GM11168 (cell line): ENCODE data around the gene PLPP6.

Experiments used
- in situ Hi-C: fragments of 300-500 bp; cut with MboI; formaldehyde crosslinking; loops from one replicate; pipeline ENCODE4 v1.12.0; 2022; ENCODE audit warnings: low sequenced_read_pairs; ENCODE audit not compliant: unreplicated experiment

Gene PLPP6

DNA sequence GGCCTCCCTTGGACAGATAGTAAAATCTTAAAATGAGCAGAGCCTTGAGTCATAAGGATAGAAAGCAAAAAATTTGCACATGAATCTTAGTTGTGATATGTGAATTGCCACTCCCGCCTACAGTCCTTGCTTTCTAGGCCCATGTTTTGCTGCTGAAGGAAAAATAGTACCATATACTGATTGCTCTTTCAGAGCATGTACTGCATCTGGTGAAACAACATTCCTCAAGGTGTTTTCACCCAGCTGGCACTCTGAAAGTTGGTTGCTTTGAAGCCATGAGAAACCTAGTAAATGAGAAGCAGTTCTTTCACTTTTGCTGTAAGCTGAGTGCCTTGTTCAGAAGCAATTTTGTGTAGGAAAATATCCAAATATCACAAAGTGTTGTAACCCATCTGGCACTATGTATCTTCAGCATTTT is 27.6 kb downstream of the PLPP6 start:
- in situ Hi-C loops: no loop called here

DNA sequence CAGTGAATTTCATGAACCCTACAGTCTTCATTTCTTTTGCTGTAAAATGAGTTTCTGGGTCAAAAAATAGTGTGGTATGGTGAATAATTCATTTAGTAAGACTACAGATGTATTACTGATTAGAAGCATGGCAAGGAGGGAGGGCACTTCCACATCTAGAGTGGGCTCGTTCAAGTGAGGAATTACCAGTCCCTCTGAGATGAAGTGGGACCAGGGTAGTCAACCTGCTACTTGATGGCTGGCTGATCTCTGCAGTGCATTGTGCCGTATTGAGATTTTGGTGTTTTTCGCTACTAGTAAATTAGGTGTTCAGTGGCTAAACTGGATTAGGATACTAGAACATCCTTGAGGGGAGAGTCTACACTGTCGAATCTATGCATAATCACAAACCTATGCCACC is 28.1 kb downstream of the PLPP6 start:
- in situ Hi-C loops: no loop called here

DNA sequence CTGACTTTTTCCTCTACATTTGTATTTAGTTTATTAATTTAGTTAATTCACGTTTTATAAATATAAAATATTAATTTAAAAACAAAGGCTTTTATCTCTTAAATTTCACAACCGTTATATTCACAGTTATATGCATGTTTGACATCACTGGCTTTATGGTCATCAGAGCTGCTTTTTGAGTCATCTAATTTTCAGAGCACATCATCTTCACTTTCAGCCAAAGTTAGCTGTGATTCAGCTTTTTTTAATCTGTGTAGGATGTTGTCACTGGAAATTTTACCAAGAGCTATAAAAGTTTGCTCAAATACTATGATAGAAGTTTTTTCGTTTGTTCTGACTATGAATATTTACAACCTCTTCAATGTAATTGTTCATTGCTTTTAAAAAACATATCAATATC is 29.7 kb downstream of the PLPP6 start:
- in situ Hi-C loops: no loop called here

DNA sequence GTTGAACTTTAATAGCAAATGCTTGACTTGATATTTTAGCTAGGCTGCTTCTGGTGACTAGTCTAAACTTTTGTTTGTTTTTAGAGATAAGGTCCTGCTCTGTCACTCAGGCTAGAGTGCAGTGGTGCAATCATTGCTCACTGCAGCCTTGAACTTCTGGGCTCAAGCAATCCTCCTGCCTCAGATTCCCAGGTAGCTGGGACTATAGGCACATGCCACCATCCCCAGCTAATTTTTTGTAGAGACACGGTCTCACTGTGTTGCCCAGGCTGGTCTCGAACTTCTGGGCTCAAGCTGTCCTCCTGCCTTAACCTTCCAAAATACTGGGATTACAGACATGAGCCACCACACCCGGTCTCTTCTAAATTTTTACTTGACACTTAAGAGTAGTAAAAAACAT is 38.0 kb downstream of the PLPP6 start:
- in situ Hi-C loops: no loop called here

DNA sequence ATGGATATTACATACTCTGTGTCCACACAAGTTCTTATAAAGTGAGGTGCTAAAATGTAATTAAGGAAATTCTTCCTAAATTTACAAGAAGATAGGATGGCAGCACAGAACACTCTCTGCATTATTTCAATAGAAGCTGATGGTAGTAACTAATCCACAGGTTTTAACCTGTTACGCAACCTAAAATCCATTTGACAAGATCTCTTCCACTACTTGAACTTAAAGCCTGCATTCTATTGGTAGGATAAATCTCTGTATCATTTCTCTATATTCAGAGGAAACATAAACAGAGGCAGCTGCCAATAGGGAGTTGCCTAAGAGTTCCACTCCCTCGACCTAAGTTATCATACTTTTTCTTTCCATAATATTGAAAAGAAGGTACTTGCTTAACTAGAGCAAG is 38.8 kb downstream of the PLPP6 start:
- in situ Hi-C loops: no loop called here

DNA sequence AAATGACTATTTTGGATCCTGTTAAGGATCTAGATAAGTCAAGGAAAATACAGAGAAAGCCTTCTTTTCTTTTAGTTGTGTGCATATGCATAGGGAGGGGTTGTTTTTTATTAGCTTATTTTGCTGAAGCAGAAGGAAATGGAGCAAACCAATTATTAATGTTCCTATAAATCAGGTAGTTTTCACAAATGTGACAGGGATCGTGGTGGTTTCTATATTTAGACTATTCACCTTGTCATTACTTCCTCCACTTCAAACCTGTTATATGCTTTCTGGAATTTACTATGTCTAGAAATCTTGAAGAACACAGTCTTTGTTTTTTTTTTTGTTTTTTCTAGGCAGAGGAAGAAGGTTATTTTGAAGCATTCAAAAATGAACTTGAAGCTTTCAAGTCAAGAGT is 39.4 kb downstream of the PLPP6 start:
- in situ Hi-C loops: no loop called here

DNA sequence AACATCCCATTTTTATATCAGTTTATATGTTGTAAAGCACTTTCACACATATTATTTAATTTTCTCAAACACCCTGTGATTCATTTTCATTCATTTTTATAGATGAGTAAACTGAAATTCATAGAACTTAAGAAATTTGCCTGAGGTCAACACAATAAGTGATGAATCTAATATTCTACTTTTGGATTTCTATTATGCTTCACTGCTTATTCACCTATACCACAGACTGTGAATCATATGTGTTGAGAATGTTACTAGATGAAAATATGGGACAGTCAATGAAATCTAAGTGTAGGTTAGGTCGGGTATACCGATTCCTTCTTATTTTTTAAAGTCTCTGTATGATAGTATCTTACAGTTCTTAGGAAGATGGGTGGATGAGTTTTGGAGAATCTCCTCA is 42.0 kb downstream of the PLPP6 start:
- in situ Hi-C loops: no loop called here

DNA sequence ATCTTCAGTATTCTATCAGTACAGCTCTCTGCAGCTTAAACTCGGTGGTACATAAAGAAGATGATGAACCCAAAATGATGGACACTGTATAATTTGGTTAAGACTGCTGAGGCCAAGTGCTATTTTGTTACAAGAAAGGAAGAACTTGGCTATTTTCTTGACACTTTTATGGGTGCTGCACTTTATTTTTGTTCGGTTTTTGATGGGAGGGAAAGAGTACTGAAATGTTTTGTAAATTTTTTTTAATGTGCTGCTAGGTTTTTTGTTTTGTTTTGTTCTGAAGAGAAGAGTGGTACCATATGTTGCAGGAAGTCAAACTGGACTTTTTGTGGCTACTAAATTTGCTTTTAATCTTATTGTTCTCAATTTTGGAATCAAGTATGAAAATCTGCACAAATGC is 43.9 kb downstream of the PLPP6 start:
- in situ Hi-C loops: no loop called here

DNA sequence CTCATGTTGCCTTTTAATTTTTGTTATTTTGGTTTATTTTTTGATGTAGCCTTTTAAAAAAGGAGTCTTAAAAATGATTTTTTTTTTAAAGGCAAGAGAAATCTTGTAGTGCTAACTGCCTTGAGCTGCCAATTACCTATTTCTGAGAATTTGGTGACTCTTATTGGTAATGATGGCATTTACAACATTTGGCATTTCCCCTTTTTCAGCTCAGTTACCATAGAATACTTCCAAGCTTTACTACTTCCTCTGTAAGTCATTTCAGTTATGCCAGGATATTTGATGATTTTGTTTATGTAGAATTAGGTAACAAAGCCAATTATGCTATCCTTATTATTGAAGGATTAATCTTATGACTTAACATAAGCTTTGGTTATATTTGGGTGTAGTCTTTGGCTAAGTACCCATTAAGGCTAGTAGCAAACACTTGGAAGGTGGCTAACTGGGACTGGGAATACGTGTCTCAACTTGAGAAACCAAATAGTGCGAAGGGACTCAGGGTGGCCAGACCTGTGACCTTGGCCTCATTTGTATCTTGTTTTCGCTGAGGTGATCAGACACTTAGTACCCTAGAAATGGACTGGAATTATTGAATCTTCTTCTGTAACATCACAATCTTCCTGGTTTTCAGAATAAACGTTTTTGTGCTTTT is 45.0 kb downstream of the PLPP6 start:
- in situ Hi-C loops: no loop called here

DNA sequence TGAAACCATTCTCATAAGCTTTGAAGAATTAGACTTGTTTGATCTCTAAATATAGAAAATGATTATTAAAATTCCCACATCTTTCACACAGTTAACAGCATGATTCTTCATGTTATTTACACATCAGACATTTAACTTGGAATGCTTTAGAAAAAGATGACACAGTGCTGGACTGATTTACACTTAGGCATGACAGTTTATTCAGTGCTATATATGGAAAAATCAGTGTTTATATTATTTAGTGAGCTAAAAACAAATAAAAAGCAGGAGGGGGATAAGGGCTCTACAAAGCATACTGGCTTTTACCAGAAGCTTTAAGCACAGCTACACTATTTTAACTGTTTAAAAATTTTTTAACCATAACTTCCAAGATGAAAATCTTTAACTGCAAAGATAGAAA is 47.3 kb downstream of the PLPP6 start:
- in situ Hi-C loops: no loop called here

DNA sequence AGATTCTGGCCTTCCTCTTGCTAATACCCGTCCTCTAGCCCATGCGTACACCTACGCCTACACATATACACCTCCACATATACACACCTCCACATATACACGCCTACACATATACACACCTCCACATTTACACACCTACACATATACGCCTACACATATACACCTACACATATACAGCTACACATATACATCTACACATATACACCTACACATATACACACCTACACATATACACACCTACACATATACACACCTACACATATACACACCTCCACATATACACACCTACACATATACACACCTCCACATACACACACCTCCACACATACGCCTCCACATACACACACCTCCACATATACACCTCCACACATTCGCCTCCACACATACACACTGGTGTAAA is 51.8 kb downstream of the PLPP6 start:
- in situ Hi-C loops: no loop called here

DNA sequence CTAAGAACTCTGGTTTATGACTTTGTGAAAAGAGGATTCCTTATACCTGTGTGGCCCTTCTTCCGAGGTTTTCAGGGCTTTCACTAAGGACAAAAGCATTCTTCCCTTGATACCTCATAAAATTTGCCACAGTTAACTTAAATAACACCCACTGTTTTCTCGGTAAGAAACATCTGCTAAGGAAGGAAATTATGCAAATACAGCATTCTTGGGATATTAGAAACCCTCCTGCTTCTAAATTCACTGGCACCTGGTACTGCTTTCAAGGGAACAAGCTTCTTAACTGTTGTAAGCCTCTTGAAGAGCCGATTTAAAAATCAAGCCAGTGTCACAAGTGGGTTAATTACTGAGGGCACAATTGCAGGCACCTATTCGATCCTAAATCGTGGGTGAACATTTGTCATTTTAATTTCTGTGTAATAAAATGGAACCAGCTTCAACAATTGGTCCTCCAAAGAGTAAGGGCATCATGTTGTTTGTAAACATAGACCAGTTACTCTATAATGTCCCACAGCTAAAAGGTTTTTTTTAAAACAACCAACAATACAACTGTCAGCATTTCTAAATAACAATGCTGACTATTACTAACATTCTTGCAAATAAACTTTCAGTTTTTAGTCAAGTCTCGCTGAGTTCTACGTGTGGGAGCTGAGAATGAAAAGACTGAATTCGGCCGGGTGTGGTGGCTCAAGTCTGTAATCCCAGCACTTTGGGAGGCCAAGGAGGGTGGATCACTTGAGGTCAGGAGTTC is 52.3 kb downstream of the PLPP6 start:
- in situ Hi-C loops: no loop called here
